IPS-NIHi11 (cell line): ENCODE measurements around the gene EMD.

Source experiments
- DNase-seq: peaks from one replicate; pipeline ENCODE4 v3.0.0; 2012; ENCODE audit warnings: mixed read lengths, low spot score

The EMD gene

DNA sequence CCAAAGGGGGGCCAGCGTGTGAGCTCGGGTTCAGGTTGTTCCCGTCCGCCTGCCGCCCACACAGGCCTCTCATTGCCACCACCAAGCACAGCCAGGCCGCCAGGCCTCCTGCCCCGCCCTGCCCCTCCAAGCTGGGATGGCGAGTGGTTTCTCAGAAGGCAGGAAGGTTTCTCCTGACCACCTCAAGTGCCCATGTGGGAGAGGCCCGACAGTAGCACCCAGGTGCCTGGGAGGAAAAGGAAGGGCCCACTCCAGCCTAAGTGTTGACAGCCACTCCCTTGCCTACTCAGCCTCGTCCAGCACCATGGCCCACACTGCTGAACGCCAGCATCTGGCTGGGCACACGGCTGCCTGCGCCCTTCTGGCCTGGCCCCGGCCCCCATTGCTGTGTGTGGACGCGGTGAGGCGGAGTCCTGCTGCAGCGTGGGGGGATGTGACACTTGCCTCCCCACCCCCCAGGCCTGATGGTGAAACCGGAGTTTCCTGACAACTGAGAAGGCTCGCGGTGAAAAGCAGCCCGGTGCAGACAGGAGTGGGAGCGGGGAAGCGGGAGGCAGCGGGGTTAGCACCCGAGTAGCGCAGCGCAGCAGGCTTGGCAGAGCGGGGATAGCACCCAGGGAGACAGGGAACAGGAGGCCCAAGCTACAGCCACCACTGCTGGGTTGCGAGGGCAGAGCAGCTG is 23.9 kb upstream of the EMD start:
- DNase-seq: no peak

DNA sequence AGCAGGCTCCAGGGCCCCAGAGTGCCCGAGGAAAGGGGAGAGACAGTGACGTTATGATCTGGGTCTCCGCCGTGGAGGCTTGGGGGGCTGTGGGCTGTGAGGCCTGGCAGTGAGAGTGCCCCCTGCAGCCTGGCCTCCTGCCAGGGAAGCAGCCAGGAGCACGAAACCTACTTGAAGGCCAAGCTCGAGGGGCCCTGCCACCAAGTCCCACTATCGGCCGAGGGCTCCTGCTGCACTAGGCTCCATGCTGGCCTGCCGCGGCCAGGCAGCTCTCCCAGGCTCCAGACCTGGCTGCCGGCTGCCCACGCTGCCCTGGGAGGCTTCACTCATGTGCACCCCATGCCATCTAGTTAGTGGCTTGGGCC is 23.3 kb upstream of the EMD start:
- DNase-seq: no peak

- no peak for DNase-seq
Observed at GRCh38 chrX:154356596-154356995, 22.5 kb upstream of the EMD start.

DNA sequence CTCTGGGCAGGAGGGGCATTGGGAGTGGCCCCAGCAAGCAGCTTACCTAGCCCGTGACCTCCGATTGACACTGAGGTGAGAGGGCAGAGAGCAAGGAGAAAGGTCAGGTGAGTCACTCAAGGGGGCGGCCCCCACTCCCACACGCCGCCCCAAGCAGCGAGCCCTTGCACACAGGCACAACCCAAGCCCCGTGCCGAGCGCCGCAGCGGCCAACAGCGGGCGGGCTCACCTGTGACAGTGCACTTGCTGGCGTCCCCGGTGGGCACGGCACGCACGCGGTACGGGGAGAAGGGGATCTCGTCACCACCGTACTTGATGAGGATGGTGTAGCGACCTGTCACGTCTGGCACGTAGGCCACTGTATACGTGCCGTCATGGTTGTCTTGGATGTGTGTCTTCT is 21.9 kb upstream of the EMD start:
- DNase-seq: no peak

DNA sequence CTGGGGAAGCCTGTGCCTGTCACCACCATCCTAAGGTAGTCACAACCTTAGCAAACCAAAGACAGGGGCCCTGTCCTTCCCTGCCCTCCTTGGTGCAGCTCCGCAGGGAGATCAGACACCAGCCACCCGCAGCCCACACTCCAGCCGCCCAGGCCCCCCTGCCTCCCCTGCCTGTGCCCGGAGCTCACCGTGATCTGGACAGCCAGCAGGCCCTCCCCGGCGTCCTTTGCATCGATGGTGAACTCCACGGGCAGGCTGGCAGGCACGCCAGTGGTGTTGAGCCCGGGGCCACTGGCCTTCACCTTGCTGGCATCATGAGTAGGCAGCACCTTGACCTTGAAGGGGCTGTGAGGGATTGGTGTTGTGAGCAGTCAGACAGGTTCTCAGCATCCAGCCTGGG is 21.1 kb upstream of the EMD start:
- DNase-seq: no peak

DNA sequence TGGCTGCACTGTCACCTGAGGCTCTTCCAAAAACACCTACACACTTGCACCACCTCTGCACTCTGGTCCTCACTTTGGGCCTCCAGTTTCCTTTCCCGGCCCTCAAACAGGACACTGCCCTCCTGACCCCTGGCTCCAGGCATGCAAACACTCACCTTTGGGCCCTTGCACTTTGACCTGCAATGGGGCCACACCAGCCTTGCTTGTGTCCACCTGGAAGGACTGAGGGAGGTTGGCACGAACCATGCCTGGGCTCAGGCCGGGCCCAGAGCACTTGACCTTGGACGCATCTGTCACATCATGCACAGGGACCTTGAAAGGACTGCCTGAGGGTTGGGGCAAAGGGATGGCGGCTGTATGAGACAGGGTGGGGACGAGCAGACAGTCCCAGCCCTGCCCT is 20.3 kb upstream of the EMD start:
- DNase-seq: no peak

GRCh38 chrX:154359362-154360154 is 19.5 kb upstream of the EMD start:
- no peak for DNase-seq

GRCh38 chrX:154360155-154360713 is 18.9 kb upstream of the EMD start:
- no peak for DNase-seq

DNA sequence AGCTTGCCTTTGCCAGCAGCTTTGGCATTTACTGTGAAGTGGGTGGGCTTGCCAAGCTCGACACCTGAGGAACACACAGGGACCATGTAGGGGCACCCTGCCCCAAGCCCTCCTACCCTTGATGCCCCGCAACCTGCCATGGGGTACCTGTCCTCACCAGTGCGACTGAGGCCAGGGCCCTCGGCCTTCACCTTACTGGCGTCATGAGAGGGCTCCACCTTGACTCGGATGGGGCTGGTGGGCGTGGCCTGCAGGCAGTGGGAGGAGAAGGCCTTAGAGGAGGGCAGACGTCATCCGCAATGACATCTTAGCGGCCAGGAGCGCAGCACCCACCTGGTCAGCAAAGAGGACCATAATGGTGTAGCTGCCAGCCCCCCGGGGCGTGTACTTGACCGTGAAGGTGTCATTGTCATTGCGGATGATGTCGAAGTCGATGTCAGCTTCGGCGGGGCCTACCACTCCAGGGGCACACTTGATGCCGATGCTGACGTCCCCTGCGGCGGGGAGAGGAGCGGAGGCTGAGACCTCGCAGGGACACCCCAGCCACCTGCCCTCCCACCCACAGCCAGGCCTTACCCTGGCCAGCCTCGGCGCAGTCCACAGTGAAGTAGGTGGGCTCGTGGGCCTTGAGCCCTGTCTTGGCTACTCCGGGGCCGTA is 16.9 kb upstream of the EMD start:
- DNase-seq: no peak

- no peak for DNase-seq
Observed at GRCh38 chrX:154363706-154364439, 15.2 kb upstream of the EMD start.

DNA sequence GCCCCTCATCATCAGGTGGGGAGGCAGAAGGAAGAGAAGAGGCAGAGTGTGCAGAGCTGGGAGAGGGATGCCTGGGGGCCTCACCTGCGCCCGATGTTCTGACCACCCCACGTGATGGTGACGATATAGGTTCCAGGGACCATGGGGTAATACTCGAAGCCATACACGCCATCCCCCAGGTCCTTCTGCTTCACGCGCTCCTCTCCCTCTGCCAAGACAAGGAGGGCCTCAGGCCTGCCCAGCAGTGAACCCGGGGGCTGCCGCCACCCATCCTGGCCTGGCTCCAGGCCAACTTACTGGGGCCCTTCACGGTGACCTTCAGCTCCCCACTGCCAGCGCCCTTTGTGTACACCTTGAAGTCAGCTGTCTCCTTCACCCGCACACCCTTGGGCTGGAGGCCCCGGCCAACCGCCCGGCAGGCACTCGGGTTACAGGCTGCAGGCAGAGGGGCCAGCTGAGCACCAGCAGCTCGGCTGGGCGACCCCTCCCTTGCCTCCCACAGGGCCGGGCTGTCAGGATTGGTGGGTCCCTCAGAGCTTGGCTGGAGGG is 14.0 kb upstream of the EMD start:
- DNase-seq: no peak

DNA sequence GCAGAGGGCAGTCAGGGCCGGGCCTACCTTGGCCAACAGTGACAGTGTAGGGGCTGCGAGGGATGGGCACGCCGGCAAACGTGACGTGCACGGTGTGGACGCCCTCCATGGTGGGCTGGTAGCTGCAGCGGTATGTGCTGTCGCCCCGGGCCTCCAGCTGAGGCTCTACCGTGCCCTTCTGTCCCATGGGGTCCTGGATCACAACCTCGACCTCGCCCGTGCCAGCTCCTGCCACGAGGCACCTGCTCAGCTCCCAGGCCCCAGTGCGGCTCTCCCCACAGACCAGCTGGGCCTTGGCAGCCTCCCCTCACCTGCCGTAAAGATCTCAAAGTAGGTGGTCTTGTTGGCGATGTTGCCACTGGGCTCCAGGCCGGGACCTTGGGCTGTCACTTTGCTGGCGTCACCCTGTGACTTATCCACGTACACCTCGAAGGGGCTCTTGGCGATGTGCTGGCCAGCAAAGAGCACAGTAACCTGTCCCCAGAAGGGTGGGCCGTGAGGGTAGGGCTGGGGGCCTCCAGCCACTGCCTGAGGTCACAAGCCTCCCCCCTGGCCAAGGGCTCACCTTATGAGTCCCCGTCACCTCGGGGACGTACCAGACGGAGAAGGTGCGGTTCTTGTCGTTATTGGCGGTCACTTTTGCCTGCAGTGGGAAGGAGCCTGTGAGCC is 13.0 kb upstream of the EMD start:
- DNase-seq: no peak

DNA sequence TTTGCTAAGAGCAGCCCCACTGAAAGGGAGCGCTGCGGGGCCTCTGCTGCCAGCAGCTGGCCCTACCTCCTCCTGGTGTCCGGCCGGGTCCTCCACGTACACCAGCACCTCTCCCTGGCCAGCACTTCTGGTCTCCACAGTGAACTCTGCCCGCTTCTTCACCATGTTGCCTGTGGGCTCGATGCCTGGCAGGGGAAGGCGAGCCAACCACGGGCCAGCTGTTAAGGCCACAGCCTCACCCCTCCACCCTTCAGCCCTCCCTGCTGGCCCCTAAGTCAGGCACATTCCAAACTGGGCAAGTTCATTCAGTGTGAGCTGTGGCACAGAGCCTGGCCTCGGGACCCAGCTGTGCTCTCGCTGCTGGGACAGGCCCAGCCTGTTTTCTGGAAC is 12.4 kb upstream of the EMD start:
- no peak for DNase-seq

DNA sequence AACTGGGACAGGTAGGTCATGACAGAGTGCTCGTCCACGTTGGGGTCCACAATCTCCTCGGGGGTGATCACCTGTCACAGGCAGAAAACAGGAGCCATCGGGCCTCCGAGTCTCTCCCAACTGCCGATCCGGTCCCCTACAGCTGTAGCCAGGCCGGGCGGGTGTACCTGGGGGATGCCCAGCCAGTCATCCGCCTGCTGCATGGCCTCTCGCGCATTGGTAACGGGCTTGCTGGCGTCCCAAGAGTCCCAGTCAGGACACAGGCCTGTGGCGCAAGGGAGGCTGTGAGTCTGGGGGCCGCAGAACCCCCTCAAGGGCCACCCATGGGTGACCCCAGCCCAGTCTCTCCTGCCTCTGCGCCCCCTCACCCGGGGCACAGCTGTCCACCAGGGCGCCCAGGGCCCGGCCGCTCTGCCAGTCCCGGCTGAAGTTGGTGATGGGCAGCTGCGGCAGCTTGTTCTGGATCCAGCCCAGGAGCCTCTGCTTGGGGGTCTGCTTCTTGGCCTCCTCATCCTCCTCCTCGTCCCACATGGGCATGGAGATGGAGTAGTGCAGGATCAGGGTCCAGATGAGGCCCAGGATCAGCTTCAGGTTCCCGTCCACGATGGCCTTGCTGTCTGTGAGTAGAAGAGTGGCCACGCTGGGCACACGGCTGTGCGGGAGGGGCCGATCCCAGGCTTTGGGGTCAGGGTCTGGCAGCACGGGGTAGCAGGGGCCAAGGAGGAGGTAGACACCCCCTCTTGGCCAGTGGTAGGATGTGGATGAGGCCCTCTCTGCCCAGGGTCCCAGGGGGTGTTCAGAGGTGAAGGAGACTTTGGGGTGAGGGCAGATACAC is 11.4 kb upstream of the EMD start:
- no peak for DNase-seq

GRCh38 chrX:154368630-154369448 is 10.3 kb upstream of the EMD start:
- no peak for DNase-seq

- peak; percentile 49 for DNase-seq
Observed at GRCh38 chrX:154369449-154370299, 9.4 kb upstream of the EMD start.

DNA sequence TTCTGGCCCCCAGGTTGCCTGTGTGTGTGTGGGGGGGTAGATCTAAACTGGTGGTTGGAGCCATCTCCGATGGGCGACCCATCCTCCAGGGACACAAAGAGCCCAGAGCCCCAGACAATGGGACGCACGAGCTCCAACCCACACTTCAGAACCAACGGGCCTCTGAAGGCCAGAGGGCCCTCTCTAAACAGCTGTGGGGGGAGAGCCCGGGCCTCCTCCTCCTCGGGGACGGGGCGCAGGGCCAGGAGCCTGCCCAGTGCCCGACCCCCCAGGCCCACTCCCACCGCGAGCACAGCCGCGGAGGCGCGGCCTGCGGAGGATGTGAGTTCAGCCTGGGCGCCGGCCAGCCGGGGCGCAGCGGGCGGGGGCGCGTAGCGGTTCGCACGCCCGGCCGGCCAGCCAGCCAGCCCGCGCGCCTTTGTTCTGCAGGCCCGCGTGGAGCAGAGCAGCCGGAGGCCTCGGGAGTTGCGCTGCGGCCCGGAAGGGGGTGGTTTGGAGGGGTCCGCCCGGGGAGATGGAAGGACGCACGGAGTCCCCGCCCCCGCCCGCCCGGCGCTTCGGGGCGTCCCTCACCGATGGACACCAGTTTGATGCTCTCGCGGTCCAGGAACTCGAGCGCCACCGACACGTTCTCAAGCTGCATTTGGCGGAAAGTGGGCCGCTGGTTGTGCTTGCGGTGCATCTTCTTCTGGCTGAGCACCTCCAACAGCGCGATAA is 8.6 kb upstream of the EMD start:
- no peak for DNase-seq
